ENCODE measurements around the gene LIF.

- no peak for TF ChIP-seq CTCF (IDR thresholded peaks at IDR 0.05)
- TF ChIP-seq ZFX (IDR thresholded peaks at IDR 0.05; ENCODE audit: borderline replicate concordance) = no peak
These were observed 49.2 kb downstream of the LIF start for GRCh38 chr22:30197389-30197788.

Data from 22Rv1 (cell line).